HG03064 (cell line): ENCODE measurements around the gene LHX2.
"Not testable (repeated sequence)": the region's sequence is repeated elsewhere in the genome, so short reads cannot be mapped to it uniquely, and the experiment has no call there.

Experiments
- ATAC-seq: cut with Tn5 transposase; IDR thresholded peaks from one replicate; pipeline ENCODE4 v1.9.1; 2021; ENCODE audit warnings: low read depth; ENCODE audit not compliant: unreplicated experiment

LHX2 gene, protein sequence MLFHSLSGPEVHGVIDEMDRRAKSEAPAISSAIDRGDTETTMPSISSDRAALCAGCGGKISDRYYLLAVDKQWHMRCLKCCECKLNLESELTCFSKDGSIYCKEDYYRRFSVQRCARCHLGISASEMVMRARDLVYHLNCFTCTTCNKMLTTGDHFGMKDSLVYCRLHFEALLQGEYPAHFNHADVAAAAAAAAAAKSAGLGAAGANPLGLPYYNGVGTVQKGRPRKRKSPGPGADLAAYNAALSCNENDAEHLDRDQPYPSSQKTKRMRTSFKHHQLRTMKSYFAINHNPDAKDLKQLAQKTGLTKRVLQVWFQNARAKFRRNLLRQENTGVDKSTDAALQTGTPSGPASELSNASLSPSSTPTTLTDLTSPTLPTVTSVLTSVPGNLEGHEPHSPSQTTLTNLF

DNA sequence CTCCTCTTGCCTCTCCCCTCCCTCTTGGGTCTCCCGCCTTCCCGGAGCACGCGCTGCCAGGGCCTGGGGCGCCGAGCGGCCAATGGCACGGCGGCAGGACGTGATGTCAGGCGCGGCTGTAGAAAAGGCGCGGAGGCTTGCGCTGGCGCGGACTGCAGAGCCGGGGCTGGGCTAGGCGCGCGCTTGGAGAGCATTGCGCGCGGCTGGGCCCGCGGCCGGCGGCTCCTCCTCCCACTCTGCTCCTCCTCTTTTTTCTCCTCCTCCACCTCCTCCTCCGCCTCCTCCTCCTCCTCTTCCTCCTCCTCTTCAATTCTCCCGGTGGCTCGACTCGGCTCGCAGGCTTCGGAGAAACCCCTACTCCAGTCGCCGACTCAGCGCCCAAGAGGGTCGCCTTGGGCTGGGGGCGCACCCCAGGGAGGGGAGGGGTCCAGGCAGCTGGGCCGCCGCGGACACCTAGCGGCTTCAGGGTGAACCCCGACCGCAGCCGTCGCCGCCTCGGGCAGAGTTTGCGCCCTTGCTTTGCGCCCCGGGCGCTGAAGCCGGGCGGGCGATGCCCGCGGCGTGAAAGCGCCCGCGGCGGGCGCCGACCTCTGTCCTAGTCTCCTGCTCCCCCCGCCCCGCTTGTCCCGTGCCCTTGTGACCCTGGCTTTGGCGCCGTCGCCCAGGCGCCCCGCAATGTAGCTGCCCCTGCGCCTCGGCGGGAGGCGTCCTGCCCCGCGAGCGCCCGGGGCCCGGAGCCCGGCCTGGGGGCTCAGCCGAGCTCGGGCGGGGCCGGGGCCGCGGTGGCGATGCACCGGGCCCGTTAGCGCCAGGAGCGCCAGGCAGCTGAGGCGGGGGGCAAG is at the start of gene LHX2:
Gene LHX2, plus strand, starts transcription at position 309 of the 842 bp plus-strand sequence. CDS start 581 bp downstream, outside the sequence.
- no peak for ATAC-seq

DNA sequence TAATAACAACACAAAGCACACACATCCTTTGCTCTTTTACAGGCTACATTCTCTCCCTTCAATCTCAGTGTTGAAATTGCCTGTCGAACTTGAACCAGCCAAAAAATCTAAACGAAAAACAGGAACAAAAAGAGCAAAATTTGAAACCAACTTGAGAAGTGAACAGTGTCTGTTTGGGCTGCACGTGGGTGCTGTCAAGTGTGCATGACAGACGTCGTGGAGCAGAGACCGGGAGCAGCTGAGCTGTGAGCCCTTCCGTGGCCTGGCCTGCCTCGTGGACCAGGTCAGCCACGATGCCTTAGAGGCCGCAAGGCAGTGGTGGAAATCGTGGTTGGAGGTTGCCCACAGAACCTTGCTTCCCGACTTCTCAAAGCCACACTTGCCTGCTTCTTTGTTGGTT is 46.8 kb upstream of the LHX2 start:
- ATAC-seq: no peak

DNA sequence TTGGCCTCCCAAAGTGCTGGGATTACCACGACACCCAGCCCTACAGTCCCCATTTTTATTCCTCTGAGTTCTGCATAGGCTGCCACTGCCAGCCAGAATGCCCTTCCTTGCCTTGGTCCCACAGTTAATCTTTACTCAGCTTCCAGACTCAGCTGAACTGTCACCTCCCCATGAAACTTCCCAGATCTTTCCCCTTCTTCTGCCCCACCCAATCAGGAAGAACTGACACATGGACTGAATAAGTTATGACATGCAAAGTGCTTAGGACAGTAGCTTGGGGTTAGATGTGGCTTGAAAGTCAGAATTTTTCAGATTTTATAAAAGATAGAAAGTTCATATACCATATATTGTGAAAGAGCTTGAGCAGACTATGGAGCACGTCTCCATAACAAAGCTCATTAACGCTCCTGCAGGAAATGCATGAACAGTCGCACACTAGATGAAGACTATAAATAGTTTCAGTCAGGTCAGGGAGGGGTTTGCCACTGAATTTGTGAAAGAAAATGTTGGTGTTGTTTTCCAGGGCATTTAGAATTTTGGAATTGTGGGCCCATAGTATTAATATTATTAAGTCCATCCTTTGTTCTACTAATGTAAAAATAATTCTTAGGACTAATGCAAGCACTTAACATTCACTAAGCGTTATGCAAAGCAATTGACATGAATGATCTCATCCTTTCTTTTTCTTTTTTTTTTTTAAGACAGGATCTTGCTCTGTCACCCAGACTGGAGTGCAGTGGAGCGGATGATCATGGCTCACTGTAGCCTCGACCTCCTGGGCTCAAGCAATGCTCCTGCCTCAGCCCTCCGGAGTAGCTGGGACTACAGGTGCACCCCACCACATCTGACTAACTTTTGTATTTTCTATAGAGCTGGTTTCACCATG is 45.5 kb upstream of the LHX2 start:
- ATAC-seq: no peak

DNA sequence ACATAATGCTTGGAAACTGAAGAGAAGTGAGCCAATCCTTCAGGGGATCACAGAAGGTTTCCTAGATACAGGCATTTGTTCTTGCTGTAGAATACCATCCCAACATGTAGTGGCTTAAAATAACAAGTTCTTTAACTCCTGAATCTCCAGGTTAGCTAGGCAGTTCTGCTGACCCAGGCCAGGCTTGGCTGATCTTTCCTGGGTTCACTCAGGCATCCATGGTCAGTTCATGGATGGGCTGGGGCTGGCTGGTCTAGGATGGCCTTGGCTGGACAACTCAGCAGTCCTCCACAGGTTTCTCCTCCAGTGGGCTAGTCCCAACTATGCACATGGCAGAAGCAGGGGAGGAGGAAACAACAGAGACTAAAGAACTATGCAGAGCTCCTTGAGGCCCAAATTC is 44.2 kb upstream of the LHX2 start:
- no peak for ATAC-seq

DNA sequence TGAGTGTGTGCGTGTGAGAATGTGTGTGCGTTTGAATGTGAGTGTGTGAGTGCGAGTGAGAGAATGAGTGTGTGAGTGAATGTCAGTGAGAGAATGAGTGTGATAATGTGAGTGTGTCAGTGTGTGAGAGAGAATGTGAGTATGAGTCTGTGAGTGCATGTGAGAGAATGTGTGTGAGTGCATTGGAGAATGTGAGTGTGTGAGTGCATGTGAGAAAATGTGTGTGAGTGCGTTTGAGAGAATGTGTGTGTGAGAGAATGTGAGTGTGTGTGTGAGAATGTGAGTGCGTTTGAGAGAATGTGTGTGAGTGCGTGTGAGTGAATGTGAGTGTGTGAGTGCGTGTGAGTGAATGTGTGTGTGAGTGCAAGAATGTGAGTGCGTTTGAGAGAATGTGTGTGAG is 39.0 kb upstream of the LHX2 start:
- no peak for ATAC-seq

DNA sequence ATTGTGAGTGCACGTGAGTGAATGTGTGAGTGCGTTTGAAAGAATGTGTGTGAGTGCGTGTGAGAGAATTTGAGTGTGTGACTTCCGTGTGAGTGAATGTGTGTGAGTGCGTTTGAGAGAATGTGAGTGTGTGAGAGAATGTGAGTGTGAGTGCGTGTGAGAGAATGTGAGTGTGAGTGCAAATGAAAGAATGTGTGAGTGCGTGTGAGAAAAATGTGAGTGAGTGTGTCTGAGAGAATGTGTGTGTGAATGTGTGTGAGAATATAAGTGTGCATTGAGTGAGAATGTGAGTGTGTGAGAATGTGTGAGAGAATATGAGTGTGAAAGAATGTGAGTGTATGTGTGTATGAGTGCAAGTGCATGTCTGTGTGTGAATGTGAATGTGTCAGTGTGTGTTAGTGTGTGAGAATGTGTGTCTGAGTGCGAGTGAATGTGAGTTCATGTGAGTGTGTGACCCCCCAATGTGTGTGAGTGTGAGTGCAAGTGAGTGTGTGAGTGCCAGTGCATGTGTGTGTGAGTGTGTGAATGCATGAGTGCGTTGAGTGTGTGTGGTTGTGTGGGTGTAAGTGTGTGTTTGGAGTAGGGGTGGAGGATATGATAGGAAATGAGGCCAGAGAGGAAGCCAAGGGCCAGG is 37.9 kb upstream of the LHX2 start:
- ATAC-seq: no peak

DNA sequence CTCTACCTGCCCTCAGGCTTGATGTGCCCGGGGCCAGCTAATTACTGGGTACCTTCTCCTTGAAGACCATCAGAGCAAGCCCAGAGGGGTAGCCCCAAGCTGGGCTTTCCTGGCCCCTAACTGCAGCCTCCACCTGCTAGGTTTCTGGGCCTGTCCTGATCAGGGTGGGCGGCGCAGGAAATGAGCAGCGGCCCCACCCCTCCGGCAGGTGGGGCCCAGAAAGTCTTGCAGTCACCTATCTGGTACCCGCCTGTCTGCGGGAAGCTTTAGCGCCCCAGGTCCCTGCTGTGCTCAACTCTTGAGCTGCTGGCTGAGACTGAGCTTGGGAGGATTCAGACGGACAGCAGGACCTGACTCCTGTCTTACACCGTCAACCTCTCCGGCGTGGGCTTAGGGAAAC is 37.1 kb upstream of the LHX2 start:
- no peak for ATAC-seq

DNA sequence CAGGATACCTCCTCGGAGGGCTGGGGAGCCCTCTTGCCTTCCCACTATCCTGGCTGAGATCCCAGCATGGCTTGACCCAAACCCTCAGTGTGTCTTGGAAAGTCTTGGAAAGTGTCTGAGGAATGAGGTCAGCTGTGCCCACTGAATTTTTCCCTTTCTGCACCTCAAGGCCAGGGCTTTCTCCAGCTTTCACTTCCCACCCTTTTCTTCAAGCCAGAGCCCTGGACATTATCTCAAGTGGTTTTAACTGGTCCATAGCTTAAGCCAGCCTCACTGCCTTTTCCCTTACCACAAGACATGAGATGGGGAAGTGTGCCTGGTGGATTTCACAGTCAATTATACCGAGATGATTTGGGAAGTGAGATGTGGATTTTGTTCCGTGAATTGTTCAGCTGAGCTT is 35.7 kb upstream of the LHX2 start:
- ATAC-seq: no peak

DNA sequence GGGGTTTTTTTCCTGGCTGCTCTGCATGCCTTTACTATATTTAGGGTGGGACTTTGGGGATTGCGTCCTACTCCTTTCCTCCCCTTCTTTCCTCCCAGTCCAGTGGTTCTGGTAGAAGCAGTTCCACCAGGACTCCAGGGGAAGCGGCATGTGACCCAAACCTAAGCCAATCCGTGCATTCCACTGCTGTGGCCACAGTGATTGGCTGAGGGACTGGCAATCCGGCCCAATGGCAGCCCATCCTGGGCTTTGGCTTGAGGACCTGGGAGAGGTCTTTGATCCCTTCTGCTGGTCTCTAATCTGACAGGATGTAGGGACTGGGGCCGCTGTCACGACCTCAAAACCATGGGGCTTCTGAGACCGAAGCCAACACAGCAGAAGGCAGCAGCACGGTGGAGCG is 35.0 kb upstream of the LHX2 start:
- ATAC-seq: not testable (repeated sequence)

DNA sequence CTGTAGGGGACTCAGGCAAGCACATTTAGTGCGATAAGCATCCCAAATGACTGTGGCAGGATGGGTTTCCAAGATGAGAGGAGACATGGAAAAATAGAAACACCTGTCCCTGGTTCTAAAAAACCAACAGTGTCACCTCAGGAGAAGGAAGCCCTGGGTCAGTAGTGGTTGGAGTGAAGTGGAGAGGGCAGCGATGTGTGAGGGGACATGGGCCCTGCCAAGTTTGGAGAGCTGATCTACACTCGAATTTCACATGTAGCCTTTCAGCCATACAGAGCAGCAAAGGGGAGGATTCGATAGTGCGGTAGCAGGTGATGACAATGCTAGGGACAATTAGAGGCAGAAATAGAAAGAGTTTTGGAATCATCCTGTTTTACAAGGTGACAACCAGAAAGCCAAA is 32.6 kb upstream of the LHX2 start:
- ATAC-seq: no peak

DNA sequence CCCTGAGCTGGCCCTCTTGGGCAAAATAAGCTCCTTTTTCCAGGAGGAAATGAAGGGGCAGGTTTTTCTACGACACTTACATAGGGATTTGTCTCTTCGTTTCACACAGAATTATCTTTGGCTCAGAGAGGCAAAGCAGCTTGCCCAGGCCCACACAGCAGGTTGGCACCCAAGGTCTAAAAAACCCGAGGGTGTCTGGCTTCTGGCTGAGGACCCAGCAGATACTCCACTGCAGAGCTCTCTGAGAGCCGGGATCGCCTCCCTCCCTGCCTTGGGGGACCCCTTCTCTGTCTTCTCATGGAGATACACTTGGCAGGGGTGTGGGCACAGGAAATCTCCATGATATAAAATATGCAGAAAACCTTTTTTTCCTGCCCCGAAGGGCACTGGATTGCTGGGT is 29.0 kb upstream of the LHX2 start:
- ATAC-seq: no peak

DNA sequence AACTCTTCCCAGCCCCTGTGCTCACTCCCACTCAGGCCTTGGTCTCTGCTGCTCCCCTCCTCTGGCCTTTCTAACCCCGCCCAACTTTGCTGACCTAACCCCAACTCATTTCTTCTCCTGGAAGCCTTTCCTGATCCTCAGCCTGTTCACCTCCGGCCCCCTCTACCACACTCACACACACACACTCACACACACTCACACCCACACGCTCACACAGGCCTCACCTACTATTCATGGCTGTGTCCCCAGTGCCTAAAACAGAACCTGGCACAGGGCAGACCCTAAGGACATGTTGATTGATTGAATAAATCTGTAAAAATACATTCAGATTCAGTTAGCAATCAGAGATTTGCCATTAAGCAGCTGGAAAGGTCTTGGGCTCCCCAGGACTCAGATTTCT is 28.5 kb upstream of the LHX2 start:
- no peak for ATAC-seq

DNA sequence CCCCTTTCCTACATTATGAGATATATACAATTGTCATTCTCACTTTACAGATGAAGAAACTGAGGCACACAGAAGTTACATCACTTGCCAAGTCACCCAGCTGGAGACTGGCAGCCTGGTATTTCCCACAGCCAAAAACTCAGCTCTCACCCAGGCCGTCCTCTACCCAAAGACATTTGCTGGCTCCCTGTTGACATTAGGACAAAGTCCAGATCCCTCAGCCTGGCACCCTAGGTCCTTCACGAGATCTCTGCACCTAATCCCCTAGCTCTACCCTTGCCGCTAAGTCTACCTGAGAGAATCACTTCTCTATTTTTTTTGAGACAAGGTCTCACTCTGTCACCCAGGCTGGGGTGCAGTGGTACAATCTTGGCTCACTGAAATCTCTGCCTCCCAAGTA is 26.8 kb upstream of the LHX2 start:
- no peak for ATAC-seq

DNA sequence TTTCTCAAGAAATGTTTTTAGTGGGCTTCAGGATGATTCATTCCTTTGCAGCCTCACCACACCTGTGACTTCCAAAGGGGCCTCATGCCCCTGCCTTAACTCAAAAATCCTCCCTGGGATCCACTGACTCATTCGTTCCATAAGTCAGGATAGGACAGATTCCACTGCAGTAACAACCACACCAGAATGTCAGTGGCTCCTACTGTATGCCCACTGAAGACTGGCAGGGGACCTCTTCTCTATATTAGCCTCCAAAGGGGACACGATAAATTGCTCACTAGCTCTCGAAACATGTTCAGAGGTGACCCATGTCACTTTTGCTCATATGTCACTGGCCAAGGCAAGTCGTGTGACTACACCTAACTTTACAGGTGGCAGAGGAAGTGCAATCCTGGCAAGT is 25.7 kb upstream of the LHX2 start:
- ATAC-seq: no peak

DNA sequence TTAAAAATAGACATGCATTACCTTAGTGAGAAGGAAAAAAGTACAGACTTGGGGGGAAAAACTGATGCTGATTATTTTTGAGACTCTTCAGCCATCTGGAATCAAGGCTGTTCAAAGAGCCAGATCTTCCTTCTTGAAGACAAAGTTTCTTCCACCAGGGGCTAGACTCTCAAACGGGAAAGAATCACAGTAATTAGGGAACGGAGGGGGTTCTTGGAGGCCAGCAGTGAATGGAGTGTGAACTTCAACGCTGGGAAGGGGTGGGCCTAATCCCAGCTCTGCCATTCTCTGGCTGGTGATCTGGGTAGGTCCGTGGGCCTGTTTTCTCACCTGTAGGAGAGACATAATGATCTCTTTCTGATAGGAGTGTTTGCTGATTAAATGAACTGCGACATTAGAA is 21.1 kb upstream of the LHX2 start:
- ATAC-seq: no peak

DNA sequence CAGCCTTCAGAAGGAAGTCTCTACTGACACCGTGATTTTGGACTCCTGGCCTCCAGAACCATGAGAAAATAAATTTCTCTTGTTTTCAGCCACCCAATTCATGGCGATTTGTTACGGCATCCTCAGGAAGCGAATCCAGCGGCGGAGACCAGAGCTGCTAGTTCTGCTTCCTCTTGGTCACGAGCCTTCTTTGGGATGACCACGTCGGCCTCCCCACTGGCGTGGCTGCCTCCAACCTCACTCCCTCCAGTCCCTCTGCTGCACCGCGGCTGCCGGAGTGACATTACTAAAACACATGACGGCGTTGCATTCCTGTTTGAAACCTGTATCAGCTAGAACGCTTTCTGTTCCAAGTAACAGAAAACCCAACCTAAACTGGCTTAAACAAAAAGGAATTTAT is 18.9 kb upstream of the LHX2 start:
- not testable (repeated sequence) for ATAC-seq

DNA sequence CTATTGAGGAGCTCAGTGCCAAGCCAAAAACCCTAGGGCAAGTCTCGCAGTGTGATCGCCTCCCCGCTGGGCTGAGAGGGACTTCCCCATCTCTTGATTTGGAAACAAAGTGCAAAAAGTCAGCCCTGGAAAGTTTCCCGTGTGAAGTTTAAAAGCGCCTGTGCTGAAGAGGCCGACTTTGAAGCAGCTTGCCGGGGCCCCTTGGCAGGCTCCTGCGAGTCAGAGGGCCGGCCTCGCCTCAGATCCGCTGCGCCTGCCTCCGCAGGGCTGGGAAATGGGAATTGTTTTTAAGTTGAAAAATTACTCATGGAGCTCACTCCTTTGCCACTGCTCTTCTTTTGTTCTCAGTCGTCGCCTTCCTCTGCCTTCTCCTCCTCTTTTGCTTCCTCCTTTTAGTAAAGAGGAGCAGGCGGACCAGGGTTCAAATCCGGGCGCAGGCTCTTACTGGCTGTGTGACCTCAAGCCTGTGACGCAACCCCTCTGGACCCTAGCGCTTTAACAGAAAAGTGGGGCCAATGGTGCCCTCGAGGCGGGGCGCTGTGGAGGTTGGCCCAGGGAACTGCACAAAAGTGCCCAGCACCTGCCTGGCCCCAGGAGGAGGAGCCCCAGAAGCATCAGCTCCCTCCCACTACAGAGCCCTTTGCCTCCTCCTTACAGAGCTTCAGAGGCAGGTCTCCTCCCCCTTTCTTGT is 14.7 kb upstream of the LHX2 start:
- ATAC-seq: no peak

DNA sequence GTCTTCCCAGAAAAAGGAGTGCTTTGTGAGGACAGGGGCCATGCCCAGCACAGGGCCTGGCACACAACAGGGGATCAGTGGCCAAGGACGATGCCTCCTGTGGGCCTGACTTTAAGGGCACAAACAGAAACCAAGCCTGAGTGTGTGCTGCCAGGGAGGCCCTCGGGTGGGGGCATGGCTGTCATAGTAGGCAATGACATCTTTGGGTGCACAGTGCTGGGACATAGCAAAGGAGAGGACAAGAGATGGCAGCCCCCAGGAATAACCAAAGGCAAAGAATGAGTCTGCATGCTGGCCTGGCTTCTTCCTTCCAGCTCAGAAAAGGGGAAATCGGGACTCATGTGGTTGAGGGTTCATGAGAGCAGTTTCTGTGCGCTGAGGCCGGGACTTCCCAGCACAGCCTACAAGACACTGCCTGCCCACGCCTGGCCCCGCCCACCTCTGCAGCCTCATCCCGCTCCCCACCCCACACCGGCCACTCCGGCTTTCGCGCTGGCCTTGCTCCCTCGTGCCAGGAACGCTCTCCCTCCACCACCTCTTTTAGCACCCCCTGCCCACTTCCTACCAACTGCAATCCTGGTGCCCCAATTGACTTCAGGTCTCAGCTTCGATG is 13.8 kb upstream of the LHX2 start:
- ATAC-seq: no peak

DNA sequence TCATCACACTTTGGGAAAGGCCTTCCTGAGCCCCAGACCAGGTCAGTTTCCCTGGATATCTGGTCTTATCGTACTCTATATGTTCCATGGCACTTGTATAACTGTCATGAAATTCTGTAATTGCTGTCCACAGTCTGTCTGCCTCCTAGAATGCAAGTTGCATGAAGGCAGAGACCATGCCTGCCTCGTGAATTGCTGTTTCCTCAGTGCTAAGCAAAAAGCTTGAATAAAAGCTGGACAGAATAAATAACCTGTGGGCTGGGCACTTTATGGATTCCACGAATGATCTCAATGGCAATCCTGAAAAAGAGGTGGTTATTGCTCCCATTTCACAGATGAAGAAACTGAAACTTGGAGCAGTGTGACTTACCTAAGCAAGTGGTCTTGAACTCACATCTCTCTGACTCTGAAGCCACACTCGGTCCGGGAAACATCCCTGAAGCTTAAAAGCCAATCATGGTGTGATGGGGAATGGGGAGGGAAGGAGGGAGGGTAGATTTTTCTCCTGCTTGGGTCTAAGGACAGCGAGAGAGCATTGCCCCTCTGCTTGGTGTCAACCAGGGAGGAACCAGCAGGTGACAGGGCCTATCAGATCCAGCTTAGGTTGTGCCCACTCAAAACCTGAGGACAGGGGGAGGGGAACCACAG is 13.2 kb upstream of the LHX2 start:
- ATAC-seq: no peak
